Erythroblast (primary cell): ENCODE results near the gene ARHGAP45.

ENCODE experiments used
- GATA1 ChIP-seq: IDR thresholded peaks from 2 replicates; pipeline ENCODE4 v1.6.1; 2011; ENCODE audit warnings: low read depth, mild to moderate bottlenecking, control low read depth, low read length, moderate library complexity
- POLR2A ChIP-seq: IDR thresholded peaks from 2 replicates; pipeline ENCODE4 v1.6.1; 2011; ENCODE audit warnings: mild to moderate bottlenecking, low read length

DNA sequence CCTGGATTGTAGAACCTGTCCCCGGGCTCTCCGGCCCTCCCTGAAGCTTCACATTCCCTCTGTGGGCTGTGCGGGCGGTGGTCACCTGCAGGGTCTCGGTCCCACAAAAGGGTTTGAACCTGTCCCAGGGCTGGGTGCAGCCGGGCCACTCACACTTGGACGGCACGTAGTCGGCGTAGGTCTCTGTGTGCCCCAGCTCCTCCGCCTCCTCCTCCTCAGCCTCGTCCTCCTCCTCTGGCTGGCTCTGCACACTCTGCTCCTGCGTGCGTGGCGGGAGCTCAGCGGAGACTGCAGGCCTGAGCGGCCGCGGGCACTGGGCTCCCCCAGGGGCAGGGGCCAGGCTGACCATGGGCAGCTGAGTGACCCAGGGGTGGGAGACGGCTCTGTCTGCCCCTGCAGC lies 56.4 kb downstream of the ARHGAP45 start:
- TF ChIP-seq POLR2A (no peak), GATA1 (no peak)
